OCI-LY7 (cell line): ENCODE data around the gene DIP2C. TPM values are rescaled to one million over a fixed set of nuclear protein-coding genes. Genes with fewer than 3 reads are reported as not detected.
A peak's percentile ranks its signal among the peaks of the same experiment; 100 is the strongest.
"Not testable (repeated sequence)": the region's sequence is repeated elsewhere in the genome, so short reads cannot be mapped to it uniquely, and the experiment has no call there.

ENCODE experiments used
- BruUV-seq: library from RNA; stranded (reverse); fragments of 400-500 nt; replicated peaks from 2 replicates; lab custom pipeline; 2021; lab: Mats Ljungman, UMichigan
- CTCF ChIA-PET: fragments of 300-600 bp; sonication (Branson Sonifier 250); formaldehyde crosslinking; loops from one replicate; lab custom pipeline; 2022; ENCODE audit warnings: antibody characterized with exemption; ENCODE audit not compliant: unreplicated experiment; lab: Charles Lee
- POLR2A ChIA-PET: fragments of 300-600 bp; sonication (Branson Sonifier 250); formaldehyde crosslinking; loops from one replicate; lab custom pipeline; 2022; ENCODE audit warnings: antibody characterized with exemption; lab: Charles Lee
- DNase-seq: peaks from one replicate; pipeline ENCODE4 v3.0.0-alpha.2; 2015; ENCODE audit warnings: low spot score
- H2AFZ ChIP-seq: fragments of 200-600 bp; sonication (generic), shearing (Covaris generic); 2 replicates; pipeline ENCODE4 v1.6.1; 2014; ENCODE audit warnings: mild to moderate bottlenecking, antibody characterized with exemption, low read length, moderate library complexity
- H3K27ac ChIP-seq: fragments of 200-600 bp; sonication (generic); 2 replicates; pipeline ENCODE4 v1.5.1; 2014; ENCODE audit warnings: mixed run types, low read depth, mild to moderate bottlenecking, moderate library complexity, low read length, inconsistent platforms; ENCODE audit not compliant: poor library complexity, severe bottlenecking
- H3K36me3 ChIP-seq: fragments of 200-600 bp; sonication (generic); 2 replicates; pipeline ENCODE4 v1.6.1; 2014; ENCODE audit warnings: mild to moderate bottlenecking, antibody characterized with exemption, low read length, moderate library complexity, mixed read lengths; ENCODE audit not compliant: insufficient read depth
- H3K4me1 ChIP-seq: fragments of 200-600 bp; sonication (generic); 2 replicates; pipeline ENCODE4 v1.5.1; 2014; ENCODE audit warnings: mild to moderate bottlenecking, low read length; ENCODE audit not compliant: insufficient read depth, poor library complexity, severe bottlenecking
- H3K4me2 ChIP-seq: fragments of 200-600 bp; sonication (generic); 2 replicates; pipeline ENCODE4 v1.6.1; 2014; ENCODE audit warnings: mild to moderate bottlenecking, low read length
- H3K4me3 ChIP-seq: fragments of 200-600 bp; sonication (generic); 2 replicates; pipeline ENCODE4 v1.5.1; 2014; ENCODE audit warnings: mild to moderate bottlenecking, low read depth, low read length; ENCODE audit not compliant: poor library complexity, severe bottlenecking
- H3K79me2 ChIP-seq: fragments of 200-600 bp; sonication (generic); 2 replicates; pipeline ENCODE4 v1.6.1; 2016; ENCODE audit warnings: low read depth, mild to moderate bottlenecking, low read length, moderate library complexity, mixed read lengths; ENCODE audit not compliant: insufficient read depth
- H3K9me2 ChIP-seq: fragments of 200-600 bp; sonication (generic); 2 replicates; pipeline ENCODE4 v1.6.1; 2016; ENCODE audit warnings: mild to moderate bottlenecking, low read length, mixed read lengths; ENCODE audit not compliant: insufficient read depth
- H3K9me3 ChIP-seq: fragments of 200-600 bp; sonication (generic); 2 replicates; pipeline ENCODE4 v1.6.1; 2014; ENCODE audit warnings: mild to moderate bottlenecking, mixed run types, low read length, mixed read lengths
- H4K20me1 ChIP-seq: fragments of 200-600 bp; sonication (generic); 2 replicates; pipeline ENCODE4 v1.6.1; 2014; ENCODE audit warnings: mild to moderate bottlenecking, antibody characterized with exemption, low read length, moderate library complexity, mixed read lengths; ENCODE audit not compliant: insufficient read depth
- CTCF ChIP-seq: fragments of 200-600 bp; sonication (generic); conservative IDR thresholded peaks from 2 replicates; pipeline ENCODE4 v1.5.1; 2014; ENCODE audit warnings: mild to moderate bottlenecking, antibody characterized with exemption, low read length, moderate library complexity, mixed read lengths
- EZH2phosphoT487 ChIP-seq: fragments of 200-600 bp; sonication (generic); IDR thresholded peaks from 2 replicates; pipeline ENCODE4 v1.6.1; 2018; ENCODE audit warnings: low read depth, borderline replicate concordance, mild to moderate bottlenecking, mixed run types, antibody characterized with exemption, low read length, moderate library complexity, mixed read lengths
- intact Hi-C: fragments of 100-400 bp; cut with micrococcal nuclease; formaldehyde crosslinking; loops from one replicate; pipeline ENCODE4 v1.10.0; 2022; ENCODE audit not compliant: unreplicated experiment
- total RNA-seq, 2 experiments: library from RNA; depleted of rRNA in 1 of 2; stranded (reverse); fragments of >200 nt in 1 of 2; shearing (Covaris generic) in 1 of 2; gene quantifications; 2 replicates each; pipeline ENCODE4 v1.2.3, GENCODE V29; 2014 to 2022

DIP2C gene
- total RNA-seq, 2 experiments from 2014 or later = 10.9 to 29.5 TPM

- Histone ChIP-seq H4K20me1 (no peaks in the 10 kb centered on the region), H3K4me2 (peak overlapping the region; percentile 88), H3K4me3 (peak overlapping the region; percentile 69), H3K27ac (peak overlapping the region; percentile 100), H2AFZ (peak overlapping the region; percentile 10; the same call in 1 of the 2 replicates), H3K79me2 (peaks cover 52% of the 10 kb centered on the region; the same call in 1 of the 2 replicates), H3K4me1 (peaks cover 73% of the 10 kb centered on the region), H3K9me3 (no peaks in the 10 kb centered on the region), H3K9me2 (no peaks in the 10 kb centered on the region), H3K36me3 (peaks cover 25% of the 10 kb centered on the region)
- ChIA-PET POLR2A (interaction anchor here (0.6 to 7.1 kb wide), 19 partner anchors 8 to 531 kb away, joined by 3 to 136 read pairs (median 4); no protein-coding TSS in a partner anchor), CTCF (interaction anchor here (0.6 to 1.0 kb wide), 5 partner anchors 12 to 326 kb away, joined by 3 to 5 read pairs (median 3); no protein-coding TSS in a partner anchor)
- no TSS peak for BruUV-seq
- intact Hi-C loops = loop anchor here (2.0 to 5.0 kb wide), 3 partner anchors 109 to 534 kb away; partner anchors contain the start of gene IDI1
- DNase-seq = peak; percentile 65
- no peak for TF ChIP-seq EZH2phosphoT487
- TF ChIP-seq CTCF = no peak
Measured at GRCh38 chr10:513393-513792, 176.1 kb downstream of the DIP2C start.

- H3K9me2 ChIP-seq = not testable (repeated sequence)
- intact Hi-C loops = loop anchor here (2.0 to 5.0 kb wide), 3 partner anchors 110 to 535 kb away; partner anchors contain the start of gene IDI1
- H3K4me3 ChIP-seq = peak overlapping the region; percentile 69
Measured at GRCh38 chr10:512661-513060, 176.8 kb downstream of the DIP2C start.

GRCh38 chr10:511849-512191, 177.6 kb downstream of the DIP2C start:
- peaks cover 54% of the 10 kb centered on the region; the same call in 1 of the 2 replicates for H3K79me2 ChIP-seq
- BruUV-seq = no TSS peak
- peak; percentile 53 for DNase-seq
- ChIA-PET POLR2A (interaction anchor here (1.2 to 7.1 kb wide), 4 partner anchors 10 to 205 kb away, joined by 3 to 136 read pairs (median 16); no protein-coding TSS in a partner anchor), CTCF (interaction anchor here (0.6 to 0.7 kb wide), 3 partner anchors 10 to 36 kb away, joined by 3 to 7 read pairs (median 3); no protein-coding TSS in a partner anchor)
- no peak for TF ChIP-seq EZH2phosphoT487
- no peak for TF ChIP-seq CTCF
- no peaks in the 10 kb centered on the region for H4K20me1 ChIP-seq
- peaks cover 59% of the 10 kb centered on the region for H3K4me1 ChIP-seq
- H3K4me3 ChIP-seq = peak overlapping the region; percentile 69
- H3K36me3 ChIP-seq = peaks cover 41% of the 10 kb centered on the region
- peaks cover 15% of the 10 kb centered on the region for H3K9me3 ChIP-seq
- intact Hi-C loops = loop anchor here (1.0 to 5.0 kb wide), 6 partner anchors 14 to 535 kb away; partner anchors contain the start of gene IDI1
- H3K4me2 ChIP-seq = peak overlapping the region; percentile 88
- peak overlapping the region; percentile 100 for H3K27ac ChIP-seq
- no peaks in the 10 kb centered on the region for H3K9me2 ChIP-seq
- no peak overlapping the region; the same call in 1 of the 2 replicates for H2AFZ ChIP-seq

More at GRCh38 chr10:512661-513060, 176.8 kb downstream of the DIP2C start:
- H3K4me1 ChIP-seq = peaks cover 66% of the 10 kb centered on the region
- H3K79me2 ChIP-seq = peaks cover 54% of the 10 kb centered on the region; the same call in 1 of the 2 replicates
- H2AFZ ChIP-seq = peak overlapping the region; percentile 10; the same call in 1 of the 2 replicates
- ChIA-PET CTCF (interaction anchor here (0.6 to 1.0 kb wide), 5 partner anchors 14 to 327 kb away, joined by 3 to 5 read pairs (median 4); no protein-coding TSS in a partner anchor), POLR2A (interaction anchor here (0.6 to 7.1 kb wide), 20 partner anchors 9 to 651 kb away, joined by 3 to 136 read pairs (median 4); no protein-coding TSS in a partner anchor)
- not testable (repeated sequence) for DNase-seq, H4K20me1 ChIP-seq, H3K9me3 ChIP-seq, BruUV-seq
- peaks cover 32% of the 10 kb centered on the region for H3K36me3 ChIP-seq
- peak overlapping the region; percentile 100 for H3K27ac ChIP-seq
- H3K4me2 ChIP-seq = peak overlapping the region; percentile 88
